ENCODE measurements around the gene TWIST2. TPM values are rescaled to one million over a fixed set of nuclear protein-coding genes. Genes with fewer than 3 reads are reported as not detected.

Gene TWIST2
- total RNA-seq, 2 donors from 2014 or later: 7.5 to 40.5 TPM

DNA sequence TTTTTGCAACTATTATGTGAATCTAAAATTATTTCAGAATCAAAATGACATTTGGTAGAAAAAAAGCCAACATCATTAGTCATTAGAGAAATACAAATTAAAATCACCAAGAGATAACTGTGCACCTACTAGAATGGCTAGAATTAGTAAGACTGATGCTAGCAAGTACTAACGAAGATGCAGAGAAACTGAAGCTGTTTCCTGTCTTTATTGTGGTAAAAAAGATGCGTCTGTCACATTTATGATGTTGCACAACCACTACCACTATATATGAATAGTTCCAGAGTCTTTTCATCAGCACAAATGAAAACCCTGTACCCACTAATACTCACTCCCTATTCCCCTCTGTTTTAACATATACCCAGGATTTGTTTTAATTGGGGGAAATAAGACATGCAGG is 16.7 kb upstream of the TWIST2 start:
- Histone ChIP-seq H3K27ac (no peak overlapping the region), H3K27me3 (no peaks in the 10 kb centered on the region), H3K4me1 (no peaks in the 10 kb centered on the region), H3K36me3 (replicated peaks in 1 of 2; ENCODE audit: insufficient read depth in 1 of 2, low read depth in 2 of 2) (no peaks in the 10 kb centered on the region), H3K4me3 (no peak overlapping the region), H3K9me3 (no peaks in the 10 kb centered on the region)
- DNase-seq (no peak), ATAC-seq (no peak)
- intact Hi-C loops (cut with DNase I): no loop called here
- TF ChIP-seq, protein P1, sequence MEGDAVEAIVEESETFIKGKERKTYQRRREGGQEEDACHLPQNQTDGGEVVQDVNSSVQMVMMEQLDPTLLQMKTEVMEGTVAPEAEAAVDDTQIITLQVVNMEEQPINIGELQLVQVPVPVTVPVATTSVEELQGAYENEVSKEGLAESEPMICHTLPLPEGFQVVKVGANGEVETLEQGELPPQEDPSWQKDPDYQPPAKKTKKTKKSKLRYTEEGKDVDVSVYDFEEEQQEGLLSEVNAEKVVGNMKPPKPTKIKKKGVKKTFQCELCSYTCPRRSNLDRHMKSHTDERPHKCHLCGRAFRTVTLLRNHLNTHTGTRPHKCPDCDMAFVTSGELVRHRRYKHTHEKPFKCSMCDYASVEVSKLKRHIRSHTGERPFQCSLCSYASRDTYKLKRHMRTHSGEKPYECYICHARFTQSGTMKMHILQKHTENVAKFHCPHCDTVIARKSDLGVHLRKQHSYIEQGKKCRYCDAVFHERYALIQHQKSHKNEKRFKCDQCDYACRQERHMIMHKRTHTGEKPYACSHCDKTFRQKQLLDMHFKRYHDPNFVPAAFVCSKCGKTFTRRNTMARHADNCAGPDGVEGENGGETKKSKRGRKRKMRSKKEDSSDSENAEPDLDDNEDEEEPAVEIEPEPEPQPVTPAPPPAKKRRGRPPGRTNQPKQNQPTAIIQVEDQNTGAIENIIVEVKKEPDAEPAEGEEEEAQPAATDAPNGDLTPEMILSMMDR (IDR thresholded peaks at IDR 0.05): no peak
- TF ChIP-seq POLR2A (IDR thresholded peaks at IDR 0.05): no peak
- 20 to 33% methylated on average over 2 of the region's 2 CpGs for WGBS, 2 donors

DNA sequence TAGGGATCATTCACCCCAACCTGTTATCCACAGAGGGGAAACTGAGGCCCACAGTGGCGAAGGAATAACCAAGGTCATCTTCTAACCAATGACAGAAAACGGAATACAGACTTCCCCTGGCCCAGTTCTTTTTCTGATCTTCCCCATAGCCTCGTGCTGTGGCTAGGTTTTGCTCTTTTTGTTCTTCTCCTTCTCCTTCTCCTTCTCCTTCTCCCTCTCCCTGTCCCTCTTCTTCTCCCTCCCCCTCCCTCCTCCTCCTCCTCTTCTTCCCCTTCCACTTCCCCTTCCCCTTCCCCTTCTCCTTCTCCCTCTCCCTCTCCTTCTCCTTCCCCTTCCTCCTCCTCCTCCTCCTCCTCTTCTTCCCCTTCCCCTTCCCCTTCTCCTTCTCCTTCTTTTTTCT is 12.9 kb upstream of the TWIST2 start:
- H3K36me3 ChIP-seq (replicated peaks in 1 of 2; ENCODE audit: insufficient read depth in 1 of 2, low read depth in 2 of 2): no peaks in the 10 kb centered on the region
- H3K27me3 ChIP-seq: no peaks in the 10 kb centered on the region
- no peak for DNase-seq
- peaks cover 0 to 6% (median 0%) of the 10 kb centered on the region in 3 donors for H3K9me3 ChIP-seq
- no peak overlapping the region for H3K27ac ChIP-seq
- ATAC-seq: no peak
- no peaks in the 10 kb centered on the region for H3K4me1 ChIP-seq
- no peak overlapping the region for H3K4me3 ChIP-seq
- WGBS, 2 donors: 45 to 51% methylated on average over 3 of the region's 3 CpGs
- intact Hi-C loops (cut with DNase I): no loop called here
- TF ChIP-seq, protein P1 (IDR thresholded peaks at IDR 0.05): no peak
- no peak for TF ChIP-seq POLR2A (IDR thresholded peaks at IDR 0.05)

DNA sequence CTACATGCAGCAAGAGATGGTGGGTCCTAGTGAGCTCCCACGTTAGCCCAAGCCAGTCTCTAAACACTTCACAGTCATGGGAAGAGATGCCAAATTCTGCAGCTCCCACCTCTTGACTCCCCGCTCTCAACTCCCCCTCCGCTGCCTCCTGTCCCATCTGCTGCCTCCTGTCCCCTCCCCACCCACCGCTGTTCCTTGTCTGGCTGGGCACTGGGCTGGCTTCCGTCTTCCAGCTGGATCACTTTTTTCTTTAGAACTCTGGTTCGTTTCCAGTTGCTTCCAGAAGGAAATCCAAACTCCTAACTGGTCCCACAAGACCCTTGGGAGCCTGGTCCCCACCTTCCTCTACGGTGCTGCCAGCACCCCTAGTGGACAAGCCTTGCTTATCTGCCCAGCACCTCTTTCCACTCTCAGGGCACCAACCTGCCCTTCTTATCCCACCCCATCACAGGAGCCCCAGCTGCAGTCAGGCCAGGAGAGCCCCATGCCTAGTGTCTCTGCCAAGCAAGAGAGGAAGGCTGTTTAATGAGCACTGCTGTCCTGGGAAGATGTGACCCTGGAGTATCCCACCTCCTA is 12.1 kb upstream of the TWIST2 start:
- H3K27me3 ChIP-seq: no peaks in the 10 kb centered on the region
- DNase-seq: no peak
- H3K4me3 ChIP-seq: no peak overlapping the region
- no peaks in the 10 kb centered on the region for H3K36me3 ChIP-seq (replicated peaks in 1 of 2; ENCODE audit: insufficient read depth in 1 of 2, low read depth in 2 of 2)
- H3K4me1 ChIP-seq: no peaks in the 10 kb centered on the region
- no peak for ATAC-seq
- H3K9me3 ChIP-seq: peaks cover 0 to 6% (median 0%) of the 10 kb centered on the region in 3 donors
- TF ChIP-seq, protein P1 (IDR thresholded peaks at IDR 0.05): no peak
- TF ChIP-seq POLR2A (IDR thresholded peaks at IDR 0.05): no peak
- 44% methylated on average over 7 of the region's 7 CpGs for WGBS, 2 donors
- intact Hi-C loops (cut with DNase I): no loop called here
- no peak overlapping the region for H3K27ac ChIP-seq

DNA sequence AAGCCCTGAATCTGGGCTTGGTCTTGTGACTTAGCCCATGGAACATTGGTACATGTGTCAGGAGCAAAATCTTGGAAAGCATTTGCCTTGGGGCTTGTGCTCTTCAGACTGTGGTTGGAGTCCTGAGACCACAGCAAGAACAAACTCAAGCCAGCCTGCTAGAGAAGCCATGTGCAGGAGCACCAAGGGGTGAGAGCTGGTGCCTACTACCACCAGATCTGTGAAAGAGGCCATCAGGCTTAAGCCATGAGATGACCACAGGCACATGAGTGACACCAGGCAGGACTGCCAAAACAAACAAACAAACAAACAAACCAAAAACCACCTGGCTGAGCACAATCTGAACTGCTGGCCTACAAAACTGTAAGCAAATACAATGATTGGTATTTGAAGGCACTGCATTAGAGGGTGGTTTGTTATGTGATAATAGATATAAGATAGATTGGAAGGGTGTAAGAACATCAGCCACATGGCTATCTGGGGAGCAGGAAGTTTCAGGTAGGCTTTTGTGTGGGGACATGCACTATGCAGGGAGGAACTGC is 9.0 kb upstream of the TWIST2 start:
- no peaks in the 10 kb centered on the region for H3K27me3 ChIP-seq
- intact Hi-C loops (cut with DNase I): no loop called here
- no peaks in the 10 kb centered on the region for H3K4me1 ChIP-seq
- H3K9me3 ChIP-seq: peaks cover 0 to 6% (median 0%) of the 10 kb centered on the region in 3 donors
- H3K4me3 ChIP-seq: no peak overlapping the region
- DNase-seq (no peak), ATAC-seq (no peak)
- no peak for TF ChIP-seq POLR2A (IDR thresholded peaks at IDR 0.05)
- TF ChIP-seq, protein P1 (IDR thresholded peaks at IDR 0.05): no peak
- H3K27ac ChIP-seq: no peak overlapping the region
- H3K36me3 ChIP-seq (replicated peaks in 1 of 2; ENCODE audit: insufficient read depth in 1 of 2, low read depth in 2 of 2): no peaks in the 10 kb centered on the region

DNA sequence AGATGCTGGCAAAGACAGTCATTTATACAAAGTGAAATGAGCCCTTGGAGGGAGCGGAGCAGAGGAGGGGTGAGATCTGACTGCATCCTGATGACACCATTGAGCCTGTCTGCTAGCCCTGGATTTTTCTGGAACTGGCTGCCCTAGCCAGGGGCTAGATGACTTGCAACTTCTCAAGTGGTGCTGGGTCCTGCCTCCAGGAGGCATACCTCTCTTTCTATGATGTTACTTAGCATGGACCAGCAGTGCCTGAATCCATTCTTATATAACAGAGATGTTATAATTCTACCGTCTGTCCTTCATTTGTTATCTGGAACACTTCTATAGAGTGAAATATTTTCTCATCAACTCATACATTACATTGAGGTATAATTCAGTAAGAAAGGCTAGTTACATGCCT is 8.5 kb upstream of the TWIST2 start:
- no peaks in the 10 kb centered on the region for H3K27me3 ChIP-seq
- no peak for DNase-seq
- ATAC-seq: no peak
- H3K9me3 ChIP-seq: peaks cover 0 to 6% (median 0%) of the 10 kb centered on the region in 3 donors
- no peak overlapping the region for H3K27ac ChIP-seq
- TF ChIP-seq POLR2A (IDR thresholded peaks at IDR 0.05): no peak
- TF ChIP-seq, protein P1 (IDR thresholded peaks at IDR 0.05): no peak
- no peaks in the 10 kb centered on the region for H3K36me3 ChIP-seq (replicated peaks in 1 of 2; ENCODE audit: insufficient read depth in 1 of 2, low read depth in 2 of 2)
- intact Hi-C loops (cut with DNase I): no loop called here
- 87 to 95% methylated on average over 2 of the region's 2 CpGs for WGBS, 2 donors
- no peaks in the 10 kb centered on the region for H3K4me1 ChIP-seq
- H3K4me3 ChIP-seq: no peak overlapping the region
